LNCaP clone FGC (cell line): Measurements from ENCODE around the gene SLC1A3.
A peak's percentile ranks its signal among the peaks of the same experiment; 100 is the strongest.

ENCODE experiments used
- DNase-seq: peaks from one replicate; pipeline ENCODE4 v3.0.0-alpha.2; 2011; ENCODE audit warnings: low read depth
- H3K4me3 ChIP-seq: 2 replicates; pipeline ENCODE4 v1.5.1; 2011; ENCODE audit warnings: mild to moderate bottlenecking, low read depth, low read length, control low read depth
- TF ChIP-seq, protein P1 (sequence below): IDR thresholded peaks from 2 replicates; pipeline ENCODE4 v1.5.1; 2012; ENCODE audit warnings: mild to moderate bottlenecking; ENCODE audit not compliant: control insufficient read depth, insufficient read depth; ENCODE audit errors: extremely low read depth

The SLC1A3 gene

GRCh38 chr5:36606428-36607113 is at the start of gene SLC1A3:
Gene SLC1A3, plus strand, starts transcription at chr5:36606606. Its CDS starts 1,818 bp downstream, at chr5:36608424.
- peak within 1 kb of the TSS; percentile 70 for H3K4me3 ChIP-seq
- TF ChIP-seq, protein P1, sequence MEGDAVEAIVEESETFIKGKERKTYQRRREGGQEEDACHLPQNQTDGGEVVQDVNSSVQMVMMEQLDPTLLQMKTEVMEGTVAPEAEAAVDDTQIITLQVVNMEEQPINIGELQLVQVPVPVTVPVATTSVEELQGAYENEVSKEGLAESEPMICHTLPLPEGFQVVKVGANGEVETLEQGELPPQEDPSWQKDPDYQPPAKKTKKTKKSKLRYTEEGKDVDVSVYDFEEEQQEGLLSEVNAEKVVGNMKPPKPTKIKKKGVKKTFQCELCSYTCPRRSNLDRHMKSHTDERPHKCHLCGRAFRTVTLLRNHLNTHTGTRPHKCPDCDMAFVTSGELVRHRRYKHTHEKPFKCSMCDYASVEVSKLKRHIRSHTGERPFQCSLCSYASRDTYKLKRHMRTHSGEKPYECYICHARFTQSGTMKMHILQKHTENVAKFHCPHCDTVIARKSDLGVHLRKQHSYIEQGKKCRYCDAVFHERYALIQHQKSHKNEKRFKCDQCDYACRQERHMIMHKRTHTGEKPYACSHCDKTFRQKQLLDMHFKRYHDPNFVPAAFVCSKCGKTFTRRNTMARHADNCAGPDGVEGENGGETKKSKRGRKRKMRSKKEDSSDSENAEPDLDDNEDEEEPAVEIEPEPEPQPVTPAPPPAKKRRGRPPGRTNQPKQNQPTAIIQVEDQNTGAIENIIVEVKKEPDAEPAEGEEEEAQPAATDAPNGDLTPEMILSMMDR: no peak
- no peak for DNase-seq

DNA sequence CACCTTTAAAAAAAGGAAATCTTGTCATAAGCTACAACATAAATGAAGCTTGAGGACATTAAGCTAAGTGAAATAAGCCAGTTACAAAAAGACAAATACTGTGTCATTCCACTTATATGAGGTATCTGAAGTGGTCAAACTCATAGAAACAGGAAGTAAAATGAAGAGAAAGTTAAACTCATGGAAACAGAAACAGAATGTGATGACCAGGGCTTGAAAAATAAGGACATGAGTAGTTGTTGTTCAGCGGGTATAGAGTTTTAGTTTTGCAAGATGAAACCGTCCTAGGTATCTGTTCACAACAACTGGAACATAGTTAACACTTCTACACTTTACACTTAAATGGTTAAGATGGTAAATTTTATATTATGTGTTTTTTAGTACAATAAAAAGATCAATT is 47.8 kb upstream of the SLC1A3 start:
- TF ChIP-seq, protein P1: no peak
- H3K4me3 ChIP-seq: no peak overlapping the region
- DNase-seq: no peak

GRCh38 chr5:36561601-36562000 is 44.8 kb upstream of the SLC1A3 start:
- H3K4me3 ChIP-seq: no peak overlapping the region
- DNase-seq: no peak
- TF ChIP-seq, protein P1: no peak

DNA sequence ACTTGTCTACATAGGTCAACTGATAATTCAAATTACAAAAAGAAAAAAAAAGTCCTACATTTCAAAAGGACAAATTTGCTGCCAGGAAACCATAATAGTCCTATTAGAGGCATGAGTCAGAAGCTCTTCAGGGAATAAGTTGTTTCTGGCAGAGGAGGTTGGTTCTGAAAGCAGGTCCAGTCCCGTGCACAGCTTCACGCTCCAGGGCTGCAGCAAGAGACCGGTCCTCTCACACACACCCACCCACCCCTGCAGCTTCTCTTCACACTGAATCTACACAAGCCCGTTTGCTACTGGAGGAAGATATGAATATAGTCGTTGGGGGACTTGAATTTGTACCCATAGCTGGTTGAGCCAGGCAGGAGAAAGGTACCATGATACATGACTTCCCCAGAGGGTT is 36.9 kb upstream of the SLC1A3 start:
- no peak overlapping the region for H3K4me3 ChIP-seq
- no peak for DNase-seq
- TF ChIP-seq, protein P1: no peak

- TF ChIP-seq, protein P1: no peak
- H3K4me3 ChIP-seq: no peak overlapping the region
- no peak for DNase-seq
Measured at GRCh38 chr5:36570301-36571095, 35.9 kb upstream of the SLC1A3 start.

DNA sequence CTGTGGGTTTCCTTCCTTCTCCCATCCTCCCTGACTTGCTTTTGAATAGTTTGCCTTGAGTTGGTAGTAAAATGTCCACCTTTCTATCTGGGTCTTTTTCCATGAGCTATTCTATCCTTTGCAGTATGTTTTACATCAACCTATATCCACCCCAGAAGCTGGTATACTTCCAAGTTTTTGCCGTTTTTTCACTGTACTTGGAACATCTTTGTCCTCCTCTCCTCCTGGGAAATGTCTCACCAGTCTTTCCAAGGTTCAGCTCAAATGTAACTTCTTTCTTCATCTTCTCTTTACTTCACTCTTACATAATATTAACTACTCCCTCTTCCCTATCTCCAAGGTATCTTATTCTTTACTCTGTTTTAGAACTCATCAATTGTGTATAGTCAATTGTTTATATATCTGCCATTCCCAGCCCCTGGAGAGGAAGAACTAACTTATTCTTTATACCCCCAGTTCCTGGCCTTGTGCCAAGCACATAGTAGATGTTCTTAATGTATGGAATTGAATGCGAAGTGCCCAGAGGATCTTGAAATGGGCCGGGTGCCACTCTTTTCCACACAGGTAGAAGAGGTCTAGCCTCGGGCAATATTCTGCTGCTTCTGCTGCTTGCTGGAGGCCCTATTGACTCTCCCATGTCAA is 34.9 kb upstream of the SLC1A3 start:
- no peak overlapping the region for H3K4me3 ChIP-seq
- TF ChIP-seq, protein P1: no peak
- no peak for DNase-seq
